Thyroid gland (tissue), 4 donors: ENCODE data around the gene C9orf78.

Experiments
- POLR2A ChIP-seq, 2 donors: fragments of 450-650 bp; IDR thresholded peaks; one replicate each; pipeline ENCODE4 v1.6.1; 2017; ENCODE audit warnings: antibody characterized with exemption in 2 of 2, mild to moderate bottlenecking in 2 of 2, moderate library complexity in 1 of 2
- TF ChIP-seq, protein P1 (sequence below), 6 experiments: fragments of 200-600 bp in 3 of 6; fragments of 450-650 bp in 3 of 6; sonication (generic) in 3 of 6; IDR thresholded peaks; one replicate each; pipeline ENCODE4 v1.5.1; 2016 to 2019; ENCODE audit warnings: antibody characterized with exemption in 6 of 6, mild to moderate bottlenecking in 2 of 6, inconsistent platforms in 1 of 6, moderate library complexity in 1 of 6

GRCh38 chr9:129801504-129801903 lies 33.6 kb downstream of the C9orf78 start:
- TF ChIP-seq, protein P1, sequence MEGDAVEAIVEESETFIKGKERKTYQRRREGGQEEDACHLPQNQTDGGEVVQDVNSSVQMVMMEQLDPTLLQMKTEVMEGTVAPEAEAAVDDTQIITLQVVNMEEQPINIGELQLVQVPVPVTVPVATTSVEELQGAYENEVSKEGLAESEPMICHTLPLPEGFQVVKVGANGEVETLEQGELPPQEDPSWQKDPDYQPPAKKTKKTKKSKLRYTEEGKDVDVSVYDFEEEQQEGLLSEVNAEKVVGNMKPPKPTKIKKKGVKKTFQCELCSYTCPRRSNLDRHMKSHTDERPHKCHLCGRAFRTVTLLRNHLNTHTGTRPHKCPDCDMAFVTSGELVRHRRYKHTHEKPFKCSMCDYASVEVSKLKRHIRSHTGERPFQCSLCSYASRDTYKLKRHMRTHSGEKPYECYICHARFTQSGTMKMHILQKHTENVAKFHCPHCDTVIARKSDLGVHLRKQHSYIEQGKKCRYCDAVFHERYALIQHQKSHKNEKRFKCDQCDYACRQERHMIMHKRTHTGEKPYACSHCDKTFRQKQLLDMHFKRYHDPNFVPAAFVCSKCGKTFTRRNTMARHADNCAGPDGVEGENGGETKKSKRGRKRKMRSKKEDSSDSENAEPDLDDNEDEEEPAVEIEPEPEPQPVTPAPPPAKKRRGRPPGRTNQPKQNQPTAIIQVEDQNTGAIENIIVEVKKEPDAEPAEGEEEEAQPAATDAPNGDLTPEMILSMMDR (IDR thresholded peaks at IDR 0.05): no peak
- TF ChIP-seq POLR2A (IDR thresholded peaks at IDR 0.05): no peak
